ENCODE measurements around the gene DNAH3.
A peak's percentile ranks its signal among the peaks of the same experiment; 100 is the strongest.
"Not testable (repeated sequence)": the region's sequence is repeated elsewhere in the genome, so short reads cannot be mapped to it uniquely, and the experiment has no call there.

The DNAH3 gene

GRCh38 chr16:20997147-20997546, 153.5 kb downstream of the DNAH3 start:
- DNase-seq, result no peak
- TF ChIP-seq POLR2A (IDR thresholded peaks at IDR 0.05; ENCODE audit: low read length) (no peak), GATA1 (IDR thresholded peaks at IDR 0.05; ENCODE audit: low read depth, low read length) (no peak)

- no peak for DNase-seq
- no peak for TF ChIP-seq GATA1 (IDR thresholded peaks at IDR 0.05; ENCODE audit: low read depth, low read length)
- TF ChIP-seq POLR2A (IDR thresholded peaks at IDR 0.05; ENCODE audit: low read length), result no peak
These were observed 154.9 kb downstream of the DNAH3 start for GRCh38 chr16:20995711-20996110.

GRCh38 chr16:20989496-20990070, 161.1 kb downstream of the DNAH3 start:
- not testable (repeated sequence) for DNase-seq

- DNase-seq, result no peak
- TF ChIP-seq GATA1 (IDR thresholded peaks at IDR 0.05; ENCODE audit: low read depth, low read length), result no peak
- TF ChIP-seq POLR2A (IDR thresholded peaks at IDR 0.05; ENCODE audit: low read length), result no peak
These were observed 163.6 kb downstream of the DNAH3 start for GRCh38 chr16:20987049-20987448.

- DNase-seq, result no peak
- TF ChIP-seq GATA1 (IDR thresholded peaks at IDR 0.05; ENCODE audit: low read depth, low read length) (no peak), POLR2A (IDR thresholded peaks at IDR 0.05; ENCODE audit: low read length) (no peak)
These were observed 166.6 kb downstream of the DNAH3 start for GRCh38 chr16:20984019-20984418.

DNA sequence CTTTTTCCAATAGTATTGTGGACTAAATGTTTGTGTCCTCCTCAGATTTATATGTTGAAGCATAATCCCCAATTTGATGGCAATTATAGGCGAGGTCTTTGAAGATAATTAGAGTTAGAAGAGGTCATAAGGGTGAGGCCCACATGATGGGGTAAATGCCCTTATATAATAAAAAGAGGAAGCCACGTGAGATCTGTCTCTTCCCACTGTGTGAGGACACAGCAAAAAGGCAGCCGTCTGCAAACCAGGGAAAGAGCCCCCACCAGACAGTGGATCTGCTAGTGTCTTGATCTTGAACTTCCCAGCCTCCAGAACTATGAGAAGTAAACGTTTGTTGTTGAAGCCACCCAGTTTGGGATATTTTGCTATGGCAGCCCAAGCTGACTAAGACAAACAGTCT, 174.1 kb downstream of the DNAH3 start:
- no peak for DNase-seq
- TF ChIP-seq POLR2A (IDR thresholded peaks at IDR 0.05; ENCODE audit: low read length) (no peak), GATA1 (IDR thresholded peaks at IDR 0.05; ENCODE audit: low read depth, low read length) (no peak)

DNA sequence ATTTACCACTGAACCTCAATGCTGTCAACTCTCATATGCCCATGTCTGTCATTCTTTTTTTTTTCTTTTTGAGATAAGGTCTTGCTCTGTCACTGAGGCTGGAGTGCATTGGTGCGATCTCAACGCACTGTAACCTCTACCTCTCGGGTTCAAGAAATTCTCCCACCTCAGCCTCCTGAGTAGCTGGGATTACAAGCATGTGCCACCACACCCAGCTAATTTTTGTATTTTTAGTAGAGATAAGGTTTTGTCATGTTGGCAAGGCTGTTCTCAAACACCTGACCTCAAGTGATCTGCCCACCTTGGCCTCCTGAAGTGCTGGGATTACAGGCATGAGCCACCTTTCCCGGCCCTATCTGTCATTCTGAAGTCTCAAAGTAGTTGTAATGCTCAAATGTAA, 177.4 kb downstream of the DNAH3 start:
- peak in 1 of 2 experiments; percentile 25 for DNase-seq

- TF ChIP-seq POLR2A (IDR thresholded peaks at IDR 0.05; ENCODE audit: low read length) (no peak), GATA1 (IDR thresholded peaks at IDR 0.05; ENCODE audit: low read depth, low read length) (no peak)
These were observed 179.2 kb downstream of the DNAH3 start for GRCh38 chr16:20971401-20971800.

GRCh38 chr16:20969386-20969785, 181.3 kb downstream of the DNAH3 start:
- TF ChIP-seq GATA1 (IDR thresholded peaks at IDR 0.05; ENCODE audit: low read depth, low read length) (no peak), POLR2A (IDR thresholded peaks at IDR 0.05; ENCODE audit: low read length) (no peak)
- DNase-seq, result no peak

More at GRCh38 chr16:20971401-20971800, 179.2 kb downstream of the DNAH3 start:
- DNase-seq, result no peak

DNA sequence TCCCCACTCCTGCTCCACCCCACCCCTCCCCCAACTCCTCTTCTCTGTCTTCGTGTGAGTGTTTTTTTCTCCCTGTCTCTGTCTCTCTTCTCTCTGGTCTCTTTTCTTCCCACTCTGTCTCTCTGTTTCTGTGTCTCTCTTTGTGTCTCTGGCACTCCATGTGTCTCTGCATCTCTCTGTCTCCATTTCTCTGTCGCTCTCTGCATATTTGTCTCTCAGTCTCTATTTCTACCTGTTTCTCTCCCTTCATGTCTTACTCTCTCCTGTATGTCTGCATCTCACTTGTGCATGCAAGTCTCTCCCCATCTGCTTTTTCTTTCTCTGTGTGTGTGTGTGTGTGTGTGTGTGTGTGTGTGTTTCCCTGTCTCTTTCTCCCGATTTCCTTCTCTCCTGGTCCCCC, 181.9 kb downstream of the DNAH3 start:
- no peak for TF ChIP-seq GATA1 (IDR thresholded peaks at IDR 0.05; ENCODE audit: low read depth, low read length)
- TF ChIP-seq POLR2A (IDR thresholded peaks at IDR 0.05; ENCODE audit: low read length), result no peak
- no peak for DNase-seq

- TF ChIP-seq POLR2A (IDR thresholded peaks at IDR 0.05; ENCODE audit: low read length) (no peak), GATA1 (IDR thresholded peaks at IDR 0.05; ENCODE audit: low read depth, low read length) (no peak)
- DNase-seq, result no peak
These were observed 189.7 kb downstream of the DNAH3 start for GRCh38 chr16:20960899-20961298.

DNA sequence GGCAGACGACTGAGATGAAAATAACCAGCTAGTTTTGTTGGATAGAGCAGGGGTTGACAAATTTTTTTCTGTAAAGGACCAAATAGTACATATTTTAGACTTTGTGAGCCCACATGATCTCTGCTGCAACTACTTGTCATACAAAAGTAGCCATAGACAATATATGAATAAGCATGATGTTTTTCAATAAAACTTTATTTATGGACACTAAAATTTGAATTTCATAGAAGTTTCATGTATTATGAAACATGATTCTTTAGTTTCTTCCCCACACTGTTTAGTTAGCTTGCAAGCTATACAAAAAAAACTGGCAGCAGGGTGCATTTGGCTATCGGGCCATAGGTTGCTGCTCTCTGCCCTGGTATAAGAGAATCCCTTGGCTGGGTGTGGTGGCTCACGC, 193.5 kb downstream of the DNAH3 start:
- TF ChIP-seq POLR2A (IDR thresholded peaks at IDR 0.05; ENCODE audit: low read length), result no peak
- no peak for TF ChIP-seq GATA1 (IDR thresholded peaks at IDR 0.05; ENCODE audit: low read depth, low read length)

DNA sequence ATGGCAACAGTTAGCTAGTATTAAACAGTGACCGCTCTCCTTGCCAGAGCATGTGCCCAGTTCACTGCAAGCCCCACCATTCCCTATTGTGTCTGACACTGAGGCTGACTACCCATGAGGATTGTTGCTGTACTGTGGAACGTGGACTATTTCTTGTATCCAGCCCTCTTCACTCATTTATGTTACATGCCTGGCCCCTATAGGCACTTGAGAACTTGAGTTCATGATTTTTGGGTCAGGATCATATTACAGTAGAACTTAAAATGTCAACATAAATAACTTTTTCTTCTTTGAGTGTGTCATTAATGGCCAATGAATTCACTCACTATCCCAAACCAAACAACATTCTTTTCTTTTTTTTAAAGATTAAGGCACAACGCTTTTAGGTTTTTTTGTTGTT, 194.3 kb downstream of the DNAH3 start:
- no peak for DNase-seq
- TF ChIP-seq GATA1 (IDR thresholded peaks at IDR 0.05; ENCODE audit: low read depth, low read length), result no peak
- no peak for TF ChIP-seq POLR2A (IDR thresholded peaks at IDR 0.05; ENCODE audit: low read length)

More for the DNA sequence above, 193.5 kb downstream of the DNAH3 start:
- no peak for DNase-seq

- DNase-seq, result no peak
- no peak for TF ChIP-seq POLR2A (IDR thresholded peaks at IDR 0.05; ENCODE audit: low read length)
- no peak for TF ChIP-seq GATA1 (IDR thresholded peaks at IDR 0.05; ENCODE audit: low read depth, low read length)
These were observed 196.1 kb downstream of the DNAH3 start for GRCh38 chr16:20954574-20954973.

DNA sequence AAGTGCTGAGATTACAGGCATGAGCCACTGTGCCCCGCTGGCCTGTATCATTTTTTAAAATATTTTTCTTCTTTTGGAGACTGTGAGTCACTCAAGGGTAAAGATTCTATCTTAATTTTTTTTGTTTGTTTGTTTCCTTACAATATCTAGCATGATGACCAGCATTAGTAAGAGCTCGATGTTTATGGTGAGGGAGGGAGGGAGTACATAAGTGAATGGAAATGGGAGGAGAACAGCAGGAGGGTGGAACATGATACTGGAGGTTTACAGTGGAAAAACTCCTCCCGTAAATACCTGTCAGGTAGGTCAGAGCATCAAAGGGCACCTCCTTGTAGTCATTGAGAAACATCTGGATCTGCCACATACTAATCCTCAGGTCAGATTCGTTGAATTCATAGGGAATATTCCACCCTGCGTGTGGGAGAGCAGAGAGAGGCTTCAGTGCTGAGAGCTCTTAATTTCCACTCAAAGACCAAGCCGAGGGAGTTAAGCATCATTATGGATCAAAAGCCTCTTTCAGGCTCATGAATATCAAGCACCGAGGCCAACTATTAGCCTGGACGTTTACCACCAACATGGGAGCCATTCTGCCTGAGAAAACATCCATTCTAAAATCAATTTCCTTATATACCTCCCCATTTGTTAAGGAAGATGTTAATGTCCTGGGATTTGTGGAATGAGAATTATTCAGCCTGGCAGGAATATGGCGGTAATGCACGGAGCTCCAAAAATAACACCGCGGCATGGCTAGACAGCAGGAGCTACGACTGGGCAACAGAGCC, 198.3 kb downstream of the DNAH3 start:
- TF ChIP-seq GATA1 (IDR thresholded peaks at IDR 0.05; ENCODE audit: low read depth, low read length), result no peak
- TF ChIP-seq POLR2A (IDR thresholded peaks at IDR 0.05; ENCODE audit: low read length), result no peak
- no peak for DNase-seq

Data from erythroblast (primary cell).